Activated naive CD8-positive, alpha-beta T cell treated with anti-CD3 and anti-CD28 coated beads for 36 hours (primary cell): ENCODE results near the gene NEUROD1. TPM values are rescaled to one million over a fixed set of nuclear protein-coding genes. Genes with fewer than 3 reads are reported as not detected.

ENCODE experiments used
- DNase-seq: peaks from one replicate; pipeline ENCODE4 v3.0.0; 2021
- H3K27ac Mint-ChIP-seq: one replicate; pipeline ENCODE4 v1.8.0; 2022; ENCODE audit warnings: mild to moderate bottlenecking, moderate library complexity, mixed read lengths
- H3K27me3 Mint-ChIP-seq: one replicate; pipeline ENCODE4 v1.8.0; 2022; ENCODE audit warnings: mild to moderate bottlenecking, mixed read lengths
- H3K36me3 Mint-ChIP-seq: one replicate; pipeline ENCODE4 v1.8.0; 2021; ENCODE audit warnings: mild to moderate bottlenecking, mixed read lengths
- H3K4me1 Mint-ChIP-seq: one replicate; pipeline ENCODE4 v1.8.0; 2021; ENCODE audit warnings: mixed read lengths
- H3K4me3 Mint-ChIP-seq: one replicate; pipeline ENCODE4 v1.8.0; 2022; ENCODE audit warnings: mild to moderate bottlenecking, moderate library complexity, mixed read lengths
- H3K9me3 Mint-ChIP-seq: one replicate; pipeline ENCODE4 v1.8.0; 2022; ENCODE audit warnings: mixed read lengths
- total RNA-seq, 2 experiments: library from RNA; stranded (reverse); gene quantifications; one replicate each; pipeline ENCODE4 v1.2.3, GENCODE V29; 2021

The NEUROD1 gene
- total RNA-seq, 2 experiments from 2014 or later = 0.08 TPM; not detected in 1

GRCh38 chr2:181683518-181684453 is 3.5 kb upstream of the NEUROD1 start:
- Mint-ChIP-seq H3K4me1 (peaks cover 39% of the 10 kb centered on the region), H3K9me3 (peaks cover 2% of the 10 kb centered on the region)

GRCh38 chr2:181682795-181683517 is 2.6 kb upstream of the NEUROD1 start:
- no peak for DNase-seq
- Mint-ChIP-seq H3K36me3 (peaks cover 4% of the 10 kb centered on the region), H3K27ac (no peak overlapping the region), H3K4me1 (peaks cover 45% of the 10 kb centered on the region), H3K4me3 (peak overlapping the region; percentile 73), H3K9me3 (peaks cover 6% of the 10 kb centered on the region), H3K27me3 (peaks cover 97% of the 10 kb centered on the region)

More at GRCh38 chr2:181683518-181684453, 3.5 kb upstream of the NEUROD1 start:
- peaks cover 91% of the 10 kb centered on the region for H3K27me3 Mint-ChIP-seq
- peak overlapping the region; percentile 73 for H3K4me3 Mint-ChIP-seq
- peaks cover 1% of the 10 kb centered on the region for H3K36me3 Mint-ChIP-seq
- H3K27ac Mint-ChIP-seq = no peak overlapping the region
- peak; percentile 17 for DNase-seq

GRCh38 chr2:181682026-181682789 is 1.9 kb upstream of the NEUROD1 start:
- peak; percentile 2 for DNase-seq
- Mint-ChIP-seq H3K9me3 (peaks cover 6% of the 10 kb centered on the region), H3K36me3 (peaks cover 4% of the 10 kb centered on the region), H3K27ac (no peak overlapping the region), H3K27me3 (peaks cover 94% of the 10 kb centered on the region), H3K4me1 (peaks cover 49% of the 10 kb centered on the region), H3K4me3 (peak overlapping the region; percentile 73)

DNA sequence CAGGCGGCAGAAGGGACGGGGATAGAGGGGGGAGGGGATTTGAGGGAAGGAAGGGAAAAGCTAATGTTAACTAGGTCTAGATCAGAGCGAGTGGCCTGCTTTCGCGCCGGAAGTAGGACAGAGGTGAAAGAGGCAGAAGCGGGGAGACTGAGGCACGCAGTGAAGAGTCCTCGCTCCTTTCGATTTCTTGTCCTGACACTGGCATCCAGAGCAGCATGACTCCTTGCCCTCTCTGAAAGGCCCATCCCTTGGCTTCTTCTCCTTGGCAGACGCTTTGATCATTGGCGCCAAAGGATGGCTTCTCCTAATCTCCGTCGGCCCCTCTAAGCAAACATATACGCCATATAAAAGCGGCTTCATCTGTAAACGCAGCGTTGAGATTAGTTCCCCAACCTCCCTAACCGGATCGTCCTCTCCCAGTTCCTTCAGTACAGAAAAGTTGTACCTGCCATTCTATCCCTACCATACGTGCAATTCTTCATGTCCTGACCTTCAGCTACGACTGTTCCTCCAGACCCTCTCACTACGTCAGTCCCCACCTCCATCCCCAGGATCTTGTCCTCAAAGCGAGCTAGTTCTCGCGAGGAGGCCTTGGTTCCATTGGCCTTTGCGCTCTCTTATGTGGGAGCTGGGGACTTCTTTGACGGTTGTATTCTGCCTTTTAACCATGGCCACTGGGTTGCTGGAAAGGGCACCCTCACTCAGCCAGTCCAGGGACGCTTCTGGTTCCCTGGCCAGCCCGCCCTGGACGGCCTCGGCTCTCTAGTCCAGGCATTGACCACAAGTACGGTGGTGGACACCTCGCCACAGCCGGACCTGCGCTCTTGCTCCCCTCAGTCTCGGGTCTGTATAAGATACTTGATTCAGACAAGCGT is 857 bp upstream of the NEUROD1 start:
- Mint-ChIP-seq H3K4me3 (peak overlapping the region; percentile 62), H3K27me3 (peaks cover 92% of the 10 kb centered on the region), H3K4me1 (peaks cover 49% of the 10 kb centered on the region), H3K36me3 (peaks cover 4% of the 10 kb centered on the region), H3K9me3 (peaks cover 7% of the 10 kb centered on the region), H3K27ac (no peak overlapping the region)
- DNase-seq = peak; percentile 2

GRCh38 chr2:181679544-181679979 is 755 bp downstream of the NEUROD1 start:
- peaks cover 44% of the 10 kb centered on the region for H3K4me1 Mint-ChIP-seq
- H3K27ac Mint-ChIP-seq = no peak overlapping the region
- H3K27me3 Mint-ChIP-seq = peaks cover 90% of the 10 kb centered on the region
- H3K4me3 Mint-ChIP-seq = peak overlapping the region; percentile 16
- peaks cover 4% of the 10 kb centered on the region for H3K36me3 Mint-ChIP-seq
- H3K9me3 Mint-ChIP-seq = peaks cover 7% of the 10 kb centered on the region
- no peak for DNase-seq

DNA sequence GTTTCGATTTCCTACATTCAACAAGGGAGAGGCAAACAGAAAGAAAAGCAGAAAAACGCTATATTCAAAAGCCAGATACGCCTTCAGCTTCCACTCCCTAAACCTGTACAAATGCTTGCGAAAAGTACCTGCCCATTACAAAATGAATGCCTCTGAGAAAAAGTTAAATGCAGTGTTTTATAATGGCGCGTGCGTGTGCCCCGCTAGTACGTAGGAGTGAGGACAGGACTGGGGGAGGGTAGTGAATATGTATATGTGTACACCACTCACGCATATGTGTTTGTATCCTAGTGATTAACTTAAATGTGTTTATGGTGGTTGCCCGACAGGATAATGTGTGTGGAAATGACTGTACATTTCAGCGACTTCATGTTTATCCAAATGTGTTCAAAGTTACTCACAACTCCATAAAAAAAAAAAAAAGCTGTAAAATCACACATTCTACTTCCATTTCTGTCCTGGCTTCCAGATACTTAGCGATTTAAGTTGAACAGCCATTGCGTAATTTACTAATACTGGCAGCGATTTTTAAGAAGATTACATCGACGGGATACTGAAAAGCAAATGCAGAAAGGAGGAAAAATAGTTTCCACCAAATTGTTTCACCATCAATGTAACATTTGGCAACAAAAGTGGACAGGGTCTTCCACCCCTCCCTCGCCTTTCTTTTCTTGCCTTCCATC is 1.3 kb downstream of the NEUROD1 start:
- H3K27me3 Mint-ChIP-seq = peaks cover 91% of the 10 kb centered on the region
- H3K4me3 Mint-ChIP-seq = peak overlapping the region; percentile 16
- no peak overlapping the region for H3K27ac Mint-ChIP-seq
- peaks cover 7% of the 10 kb centered on the region for H3K9me3 Mint-ChIP-seq
- H3K36me3 Mint-ChIP-seq = peaks cover 4% of the 10 kb centered on the region
- peaks cover 44% of the 10 kb centered on the region for H3K4me1 Mint-ChIP-seq
- DNase-seq = no peak

DNA sequence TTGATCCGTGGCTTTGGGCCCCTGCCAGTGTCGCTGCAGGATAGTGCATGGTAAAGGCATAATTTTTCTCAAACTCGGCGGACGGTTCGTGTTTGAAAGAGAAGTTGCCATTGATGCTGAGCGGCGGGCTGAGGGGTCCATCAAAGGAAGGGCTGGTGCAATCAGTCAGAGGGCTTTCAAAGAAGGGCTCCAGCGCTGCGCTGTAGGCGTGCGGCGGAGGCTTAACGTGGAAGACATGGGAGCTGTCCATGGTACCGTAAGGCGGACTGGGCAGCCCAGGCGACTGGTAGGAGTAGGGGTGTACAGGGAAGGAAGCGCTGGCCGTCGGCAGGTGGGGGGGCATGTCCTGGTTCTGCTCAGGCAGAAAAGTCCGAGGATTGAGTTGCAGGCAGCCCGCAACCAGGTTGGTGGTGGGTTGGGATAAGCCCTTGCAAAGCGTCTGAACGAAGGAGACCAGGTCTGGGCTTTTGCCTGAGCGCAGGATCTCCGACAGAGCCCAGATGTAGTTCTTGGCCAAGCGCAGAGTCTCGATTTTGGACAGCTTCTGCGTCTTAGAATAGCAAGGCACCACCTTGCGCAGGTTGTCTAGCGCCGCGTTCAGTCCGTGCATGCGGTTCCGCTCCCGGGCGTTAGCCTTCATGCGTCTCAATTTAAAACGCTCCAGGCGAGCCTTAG is 2.3 kb downstream of the NEUROD1 start:
- Mint-ChIP-seq H3K4me3 (peak overlapping the region; percentile 29), H3K9me3 (peaks cover 7% of the 10 kb centered on the region), H3K36me3 (peaks cover 4% of the 10 kb centered on the region), H3K27me3 (peaks cover 86% of the 10 kb centered on the region), H3K4me1 (peaks cover 45% of the 10 kb centered on the region), H3K27ac (no peak overlapping the region)
- peak; percentile 74 for DNase-seq

- DNase-seq = no peak
- peaks cover 28% of the 10 kb centered on the region for H3K4me1 Mint-ChIP-seq
- H3K27ac Mint-ChIP-seq = no peak overlapping the region
- H3K9me3 Mint-ChIP-seq = peaks cover 7% of the 10 kb centered on the region
- peaks cover 69% of the 10 kb centered on the region for H3K27me3 Mint-ChIP-seq
- H3K36me3 Mint-ChIP-seq = peaks cover 4% of the 10 kb centered on the region
- no peak overlapping the region for H3K4me3 Mint-ChIP-seq
Observed at GRCh38 chr2:181675254-181675653, 5.1 kb downstream of the NEUROD1 start.

GRCh38 chr2:181674461-181674860 is 5.9 kb downstream of the NEUROD1 start:
- peaks cover 7% of the 10 kb centered on the region for H3K9me3 Mint-ChIP-seq

GRCh38 chr2:181673173-181673572 is 7.1 kb downstream of the NEUROD1 start:
- no peak overlapping the region for H3K27ac Mint-ChIP-seq
- H3K36me3 Mint-ChIP-seq = no peaks in the 10 kb centered on the region
- H3K4me1 Mint-ChIP-seq = peaks cover 18% of the 10 kb centered on the region
- H3K9me3 Mint-ChIP-seq = peaks cover 1% of the 10 kb centered on the region
- H3K4me3 Mint-ChIP-seq = peak overlapping the region; percentile 19
- peaks cover 53% of the 10 kb centered on the region for H3K27me3 Mint-ChIP-seq
- no peak for DNase-seq

More at GRCh38 chr2:181674461-181674860, 5.9 kb downstream of the NEUROD1 start:
- Mint-ChIP-seq H3K36me3 (peaks cover 4% of the 10 kb centered on the region), H3K27me3 (peaks cover 61% of the 10 kb centered on the region), H3K4me1 (peaks cover 26% of the 10 kb centered on the region), H3K27ac (no peak overlapping the region), H3K4me3 (no peak overlapping the region)
- DNase-seq = no peak

DNA sequence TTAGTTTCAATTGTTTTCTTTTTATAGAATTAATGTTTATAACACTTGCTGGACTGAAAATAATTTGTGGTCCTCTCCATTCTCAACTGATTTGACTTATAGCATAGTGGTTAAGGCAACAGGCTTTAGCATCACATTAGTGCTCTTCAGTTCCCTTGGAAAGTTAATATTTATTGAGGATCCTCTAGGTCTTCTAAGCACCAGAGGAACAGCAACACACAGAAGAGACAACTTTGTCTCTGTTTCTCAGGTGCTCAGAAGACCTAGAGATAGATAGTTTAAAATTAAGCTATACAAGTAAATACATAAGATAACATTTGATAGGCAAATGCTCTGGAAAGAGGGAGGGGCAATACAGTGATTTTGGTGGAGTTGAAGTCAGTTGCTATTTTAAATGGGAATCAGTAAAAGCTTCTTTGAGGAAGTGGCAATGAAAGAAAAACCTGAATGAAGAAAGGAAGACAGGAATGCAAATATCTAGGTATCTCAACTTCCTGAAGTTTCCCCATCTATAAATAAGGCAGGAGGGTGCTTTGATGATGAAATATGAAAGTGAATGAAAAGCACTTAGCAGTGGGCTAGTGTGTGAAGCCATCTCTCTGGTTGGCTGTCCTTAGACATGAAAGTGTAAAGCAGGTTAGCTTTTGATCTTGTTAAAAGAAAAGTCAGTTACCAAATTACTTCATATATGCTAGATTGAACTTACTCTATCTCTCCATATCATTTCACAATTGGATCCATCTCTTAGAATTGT is 7.9 kb downstream of the NEUROD1 start:
- Mint-ChIP-seq H3K4me1 (peaks cover 13% of the 10 kb centered on the region), H3K9me3 (peaks cover 1% of the 10 kb centered on the region), H3K36me3 (no peaks in the 10 kb centered on the region), H3K4me3 (peak overlapping the region; percentile 19), H3K27me3 (peaks cover 47% of the 10 kb centered on the region), H3K27ac (no peak overlapping the region)
- no peak for DNase-seq

DNA sequence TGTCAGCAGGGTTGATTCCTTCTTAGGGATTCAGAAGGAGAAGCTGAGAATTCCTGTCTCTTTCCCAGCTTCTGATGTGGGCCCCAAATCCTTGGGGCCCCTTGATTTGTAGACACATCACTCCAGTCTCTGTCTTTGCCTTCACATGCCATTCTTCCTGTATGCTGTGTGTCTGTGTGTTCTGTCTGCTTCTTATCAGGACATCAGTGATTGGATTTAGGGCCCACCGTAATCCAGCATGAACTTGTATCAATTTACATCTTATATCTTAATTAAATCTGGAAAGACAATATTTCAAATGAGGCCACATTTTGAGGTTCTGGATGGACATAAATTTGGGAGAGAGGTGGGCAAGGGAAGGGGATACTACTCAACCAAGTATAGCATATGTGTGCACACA is 9.7 kb downstream of the NEUROD1 start:
- Mint-ChIP-seq H3K4me1 (peaks cover 13% of the 10 kb centered on the region), H3K4me3 (no peak overlapping the region), H3K36me3 (peaks cover 4% of the 10 kb centered on the region), H3K9me3 (peaks cover 9% of the 10 kb centered on the region), H3K27ac (no peak overlapping the region), H3K27me3 (peaks cover 44% of the 10 kb centered on the region)
- no peak for DNase-seq
